ENCODE results near the gene FLT1.

FLT1 gene

GRCh38 chr13:28499609-28500008 is 4.7 kb upstream of the FLT1 start:
- no peak overlapping the region for H3K4me3 ChIP-seq (ENCODE audit: low read depth, low read length)
- no peaks in the 10 kb centered on the region for H3K9me3 ChIP-seq (ENCODE audit: control insufficient read depth, insufficient read depth, low read depth, low read length)
- no peaks in the 10 kb centered on the region for H3K36me3 ChIP-seq (ENCODE audit: control insufficient read depth in 2 of 2, insufficient read depth in 1 of 2, low read length in 2 of 2)
- TF ChIP-seq PRDM1 (tag by site-specific recombination; IDR thresholded peaks at IDR 0.05) (no peak), SALL2 (tag by site-specific recombination; IDR thresholded peaks at IDR 0.05; ENCODE audit: borderline replicate concordance) (no peak), ZEB2 (tag by site-specific recombination; IDR thresholded peaks at IDR 0.05) (no peak), PRDM6 (tag by site-specific recombination; IDR thresholded peaks at IDR 0.05) (peak; percentile 20; the same call in 1 of the 2 replicates), ZNF580 (tag by site-specific recombination; IDR thresholded peaks at IDR 0.05) (no peak)
- ChIA-PET POLR2A (no interaction called here), CTCF (no interaction called here)
- H3K4me1 ChIP-seq (ENCODE audit: control insufficient read depth, insufficient read depth, low read length), result no peaks in the 10 kb centered on the region
- no peak overlapping the region for H3K27ac ChIP-seq (ENCODE audit: extremely low read depth, low read depth, low read length)

- ChIA-PET POLR2A (no interaction called here), CTCF (no interaction called here)
- no peak overlapping the region for H3K4me3 ChIP-seq (ENCODE audit: low read depth, low read length)
- H3K27ac ChIP-seq (ENCODE audit: extremely low read depth, low read depth, low read length), result no peak overlapping the region
- H3K9me3 ChIP-seq (ENCODE audit: control insufficient read depth, insufficient read depth, low read depth, low read length), result no peaks in the 10 kb centered on the region
- H3K4me1 ChIP-seq (ENCODE audit: control insufficient read depth, insufficient read depth, low read length), result no peaks in the 10 kb centered on the region
- no peaks in the 10 kb centered on the region for H3K36me3 ChIP-seq (ENCODE audit: control insufficient read depth in 2 of 2, insufficient read depth in 1 of 2, low read length in 2 of 2)
- TF ChIP-seq ZNF600 (tag by site-specific recombination; IDR thresholded peaks at IDR 0.05), result no peak
- TF ChIP-seq ZNF223 (tag by site-specific recombination; IDR thresholded peaks at IDR 0.05), result no peak
- no peak for TF ChIP-seq ZNF610 (tag by site-specific recombination; IDR thresholded peaks at IDR 0.05; ENCODE audit: borderline replicate concordance)
- TF ChIP-seq ZNF558 (tag by site-specific recombination; IDR thresholded peaks at IDR 0.05), result no peak
- TF ChIP-seq ZNF513 (tag by site-specific recombination; IDR thresholded peaks at IDR 0.05), result no peak
- no peak for TF ChIP-seq HIC1 (tag by site-specific recombination; IDR thresholded peaks at IDR 0.05)
- TF ChIP-seq ZNF394 (tag by site-specific recombination; IDR thresholded peaks at IDR 0.05; ENCODE audit: borderline replicate concordance), result no peak
- TF ChIP-seq ZNF660 (tag by site-specific recombination; IDR thresholded peaks at IDR 0.05), result no peak
- no peak for TF ChIP-seq ZNF174 (tag by site-specific recombination; IDR thresholded peaks at IDR 0.05)
- no peak for TF ChIP-seq ZNF518A (tag by site-specific recombination; conservative IDR thresholded peaks at IDR 0.05; ENCODE audit: low read depth)
- no peak for TF ChIP-seq BCL11A (tag by site-specific recombination; IDR thresholded peaks at IDR 0.05; ENCODE audit: low read depth)
- TF ChIP-seq ZNF202 (tag by site-specific recombination; IDR thresholded peaks at IDR 0.05; ENCODE audit: borderline replicate concordance), result no peak
- no peak for TF ChIP-seq KLF7 (tag by site-specific recombination; IDR thresholded peaks at IDR 0.05; ENCODE audit: borderline replicate concordance)
- TF ChIP-seq SP2 (tag by site-specific recombination; IDR thresholded peaks at IDR 0.05), result no peak
- TF ChIP-seq ZNF776 (tag by site-specific recombination; IDR thresholded peaks at IDR 0.05; ENCODE audit: borderline replicate concordance), result no peak
- no peak for TF ChIP-seq ZNF449 (tag by site-specific recombination; IDR thresholded peaks at IDR 0.05)
- TF ChIP-seq ZNF10 (tag by site-specific recombination; IDR thresholded peaks at IDR 0.05), result no peak
Measured at GRCh38 chr13:28498481-28499115, 3.7 kb upstream of the FLT1 start.
